HG03175 (cell line): ENCODE results near the gene TALDO1.
A peak's percentile ranks its signal among the peaks of the same experiment; 100 is the strongest.

Experiments used
- ATAC-seq: cut with Tn5 transposase; IDR thresholded peaks from one replicate; pipeline ENCODE4 v1.9.1; 2021; ENCODE audit warnings: mild to moderate bottlenecking, moderate library complexity; ENCODE audit not compliant: unreplicated experiment

TALDO1 gene

GRCh38 chr11:786235-787083 lies 39.2 kb downstream of the TALDO1 start:
- no peak for ATAC-seq

- ATAC-seq = no peak
Measured at GRCh38 chr11:787084-787675, 39.9 kb downstream of the TALDO1 start.

- ATAC-seq = no peak
Measured at GRCh38 chr11:788009-788640, 40.9 kb downstream of the TALDO1 start.

- no peak for ATAC-seq
Measured at GRCh38 chr11:788953-789940, 42.0 kb downstream of the TALDO1 start.

- no peak for ATAC-seq
Measured at GRCh38 chr11:789943-790342, 42.7 kb downstream of the TALDO1 start, which contains the start of gene CEND1. TSS of gene CEND1 (minus strand) at chr11:790090. CDS start at chr11:788576, 1,514 bp downstream.

- ATAC-seq = no peak
Measured at GRCh38 chr11:790721-791564, 43.7 kb downstream of the TALDO1 start.

GRCh38 chr11:791658-792534 lies 44.6 kb downstream of the TALDO1 start:
- no peak for ATAC-seq

GRCh38 chr11:792535-792821 lies 45.2 kb downstream of the TALDO1 start:
- no peak for ATAC-seq

GRCh38 chr11:792873-793272 lies 45.6 kb downstream of the TALDO1 start:
- no peak for ATAC-seq

- no peak for ATAC-seq
Measured at GRCh38 chr11:793556-793955, 46.3 kb downstream of the TALDO1 start.

GRCh38 chr11:794013-794765 lies 46.9 kb downstream of the TALDO1 start:
- no peak for ATAC-seq

- ATAC-seq = no peak
Measured at GRCh38 chr11:794766-795633, 47.7 kb downstream of the TALDO1 start.

GRCh38 chr11:795634-796564 lies 48.6 kb downstream of the TALDO1 start:
- ATAC-seq = peak; percentile 28

- no peak for ATAC-seq
Measured at GRCh38 chr11:796565-797295, 49.5 kb downstream of the TALDO1 start.

- peak; percentile 44 for ATAC-seq
Measured at GRCh38 chr11:797296-798092, 50.2 kb downstream of the TALDO1 start.
